ENCODE results near the gene CLTCL1. TPM values are rescaled to one million over a fixed set of nuclear protein-coding genes. Genes with fewer than 3 reads are reported as not detected.
"Not testable (repeated sequence)": the region's sequence is repeated elsewhere in the genome, so short reads cannot be mapped to it uniquely, and the experiment has no call there.

Gene CLTCL1
- polyA plus RNA-seq, 1 donor: 36.3 TPM

DNA sequence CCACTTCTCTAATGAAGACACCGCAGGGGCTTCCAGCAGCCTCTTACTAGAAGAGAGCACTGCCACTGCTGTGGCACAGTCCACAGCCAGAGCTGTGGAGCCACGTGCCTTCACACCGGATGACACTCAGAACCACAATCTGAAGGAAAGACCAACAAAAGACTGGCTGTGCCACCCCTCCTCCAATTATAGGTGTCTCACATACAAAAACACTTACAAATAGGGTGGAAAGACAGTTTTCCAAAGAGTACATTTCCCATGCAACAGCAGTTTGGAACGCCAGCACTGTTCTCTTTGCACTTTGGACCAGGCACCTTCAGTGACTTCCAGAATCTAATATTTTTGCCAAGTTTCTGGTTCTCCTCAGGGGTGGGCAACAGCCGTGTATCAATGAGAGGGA, 74.9 kb downstream of the CLTCL1 start:
- no peak for DNase-seq

DNA sequence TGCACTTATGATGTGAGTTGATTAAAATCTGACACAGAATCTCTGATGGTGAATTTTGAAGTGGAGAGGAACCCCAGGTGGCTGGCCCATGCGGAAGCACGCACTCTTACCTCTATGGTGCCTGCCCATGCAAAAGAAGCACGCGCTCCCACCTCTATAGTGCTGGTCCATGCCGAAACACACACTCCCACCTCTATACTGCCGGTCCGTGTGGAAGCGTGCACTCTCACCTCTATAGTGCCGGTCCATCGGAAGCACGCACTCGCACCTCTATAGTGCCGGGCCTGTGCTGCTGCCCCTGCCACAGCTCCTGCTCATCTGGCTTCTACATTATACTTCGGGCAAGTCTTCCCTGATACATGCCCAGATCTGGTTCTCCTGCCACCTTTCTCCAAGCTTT, 76.2 kb downstream of the CLTCL1 start:
- no peak for DNase-seq

DNA sequence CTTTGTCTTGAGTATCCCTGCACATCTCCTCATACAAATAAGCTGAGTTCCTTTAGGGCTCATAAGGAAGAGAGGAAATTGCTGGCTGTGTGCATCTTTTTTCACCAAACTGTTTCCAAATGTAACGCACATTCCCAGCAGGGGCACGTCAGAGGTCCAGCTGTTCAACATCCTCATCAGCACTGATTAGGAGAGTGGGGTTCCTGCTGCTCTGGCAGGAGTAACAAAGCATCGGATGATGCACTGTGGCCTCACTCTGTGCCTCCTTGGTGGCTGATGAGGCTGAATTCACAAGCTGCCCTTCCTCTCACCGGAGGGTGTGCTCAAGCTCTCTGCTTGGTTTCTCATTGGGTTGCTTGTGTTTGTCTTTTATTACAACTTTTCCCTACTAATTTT, 77.4 kb downstream of the CLTCL1 start:
- no peak for DNase-seq

DNA sequence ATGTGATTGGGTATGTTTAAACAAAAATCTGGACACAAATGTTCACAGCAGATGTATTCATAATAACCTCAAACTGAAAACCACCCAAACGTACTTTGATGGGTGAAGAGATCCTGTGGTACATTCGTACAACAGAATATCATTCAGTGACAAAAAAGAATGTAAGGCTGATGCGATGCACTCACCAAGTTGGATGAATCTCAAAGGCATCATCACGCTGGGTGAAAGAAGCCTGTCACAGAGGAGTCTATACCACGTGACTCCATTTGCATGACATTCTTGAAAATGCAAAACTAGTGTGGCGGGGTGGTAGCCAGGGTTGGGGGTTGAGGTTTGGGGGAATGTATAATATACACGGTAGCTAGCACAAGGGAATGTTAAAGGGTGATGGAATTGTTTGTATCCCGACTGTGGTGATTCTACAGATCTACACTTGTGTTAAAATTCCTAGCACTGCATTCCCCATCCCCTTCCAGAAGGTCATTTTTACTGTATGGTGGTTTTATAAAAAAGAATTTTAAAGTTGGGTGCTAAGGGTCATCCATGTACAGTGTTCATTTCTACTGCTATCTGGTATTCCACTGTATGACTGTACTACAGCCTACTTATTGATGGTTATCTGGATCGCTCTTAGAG, 78.0 kb downstream of the CLTCL1 start:
- DNase-seq: no peak

DNA sequence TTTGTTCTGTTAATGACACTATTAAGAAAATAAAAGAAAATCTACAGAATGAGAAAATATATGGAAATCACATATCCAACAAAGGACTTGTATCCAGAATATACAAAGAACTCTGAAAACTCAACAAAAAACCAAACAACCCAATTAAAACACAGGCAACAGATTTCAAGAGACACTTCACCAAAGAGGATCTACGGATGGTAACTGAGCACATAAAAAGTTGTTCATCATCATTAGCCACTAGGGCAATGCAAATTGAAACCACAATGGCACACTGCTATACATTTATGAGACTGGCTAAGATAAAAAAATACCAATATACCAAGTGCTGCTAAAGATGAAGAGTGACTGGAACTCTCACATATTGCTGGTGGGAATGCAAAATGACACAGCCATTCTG, 78.5 kb downstream of the CLTCL1 start:
- no peak for DNase-seq

DNA sequence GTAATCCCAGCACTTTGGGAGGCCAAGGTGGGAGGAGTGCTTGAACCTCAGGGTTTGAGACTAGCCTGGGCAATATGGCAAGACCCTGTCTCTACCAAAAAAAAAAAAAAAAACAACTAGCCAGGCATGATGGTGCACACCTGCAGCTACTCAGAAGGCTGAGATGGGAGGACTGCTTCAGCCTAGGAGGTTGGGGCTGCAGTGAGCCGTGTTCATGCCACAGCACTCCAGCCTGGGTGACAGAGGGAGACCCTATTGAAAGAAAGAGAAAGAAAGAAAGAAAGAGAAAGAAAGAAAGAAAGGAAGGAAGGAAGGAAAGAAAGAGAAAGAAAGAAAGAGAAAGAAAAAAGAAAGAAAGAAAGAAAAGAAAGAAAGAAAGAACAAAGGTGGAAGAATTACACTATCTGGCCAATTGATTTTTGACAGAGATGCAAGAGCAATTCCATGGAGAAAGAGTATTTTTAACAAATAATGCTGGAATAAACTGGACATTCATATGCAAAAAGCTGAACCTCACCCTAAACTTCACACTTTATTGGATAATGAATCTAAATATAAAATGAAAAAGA, 79.1 kb downstream of the CLTCL1 start:
- DNase-seq: no peak

DNA sequence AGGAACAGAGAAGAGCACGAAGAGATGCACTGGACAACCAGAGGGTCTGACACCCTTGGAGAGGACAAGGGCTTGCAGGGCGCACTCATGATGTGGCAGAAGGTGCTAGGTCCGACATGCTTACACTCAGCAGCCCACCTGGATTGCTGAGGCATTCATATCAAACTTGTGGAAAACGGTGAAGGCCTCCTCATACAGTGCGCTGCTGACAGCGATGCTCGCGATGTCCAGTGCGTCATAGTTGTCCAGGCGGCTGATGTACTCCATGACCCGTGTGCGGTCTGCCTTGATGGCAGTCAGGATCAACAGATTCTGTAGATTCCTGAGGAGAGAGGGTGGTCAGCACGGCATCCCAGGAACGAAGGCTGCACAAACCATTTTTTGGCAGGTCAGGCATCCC, 81.3 kb downstream of the CLTCL1 start:
- DNase-seq: no peak

DNA sequence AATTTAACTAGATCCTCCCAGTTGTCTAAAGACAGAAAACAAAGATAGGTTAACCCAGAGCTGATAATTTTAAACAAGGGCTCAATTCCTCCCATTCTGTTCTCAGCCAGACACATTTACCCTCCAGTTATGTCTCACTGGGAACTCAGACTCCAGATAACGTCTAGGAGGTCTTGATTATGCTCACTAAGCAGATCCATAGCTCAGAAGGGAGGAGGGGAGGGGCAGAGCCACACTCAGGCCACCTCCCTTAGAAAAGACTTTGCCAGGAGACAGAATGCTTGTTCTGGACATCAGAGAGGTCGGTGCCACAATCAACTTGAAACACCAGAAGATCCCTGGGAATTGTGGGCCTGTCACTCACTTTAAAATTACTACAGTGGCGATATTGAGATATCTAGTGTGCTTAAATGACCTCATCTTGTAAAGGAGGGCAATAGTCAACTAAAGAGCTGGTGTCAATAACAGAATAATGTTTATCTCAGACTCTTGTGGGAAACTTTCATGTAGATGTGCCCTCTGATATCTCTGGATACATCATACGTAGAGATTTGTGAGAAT, 83.2 kb downstream of the CLTCL1 start:
- DNase-seq: no peak

DNA sequence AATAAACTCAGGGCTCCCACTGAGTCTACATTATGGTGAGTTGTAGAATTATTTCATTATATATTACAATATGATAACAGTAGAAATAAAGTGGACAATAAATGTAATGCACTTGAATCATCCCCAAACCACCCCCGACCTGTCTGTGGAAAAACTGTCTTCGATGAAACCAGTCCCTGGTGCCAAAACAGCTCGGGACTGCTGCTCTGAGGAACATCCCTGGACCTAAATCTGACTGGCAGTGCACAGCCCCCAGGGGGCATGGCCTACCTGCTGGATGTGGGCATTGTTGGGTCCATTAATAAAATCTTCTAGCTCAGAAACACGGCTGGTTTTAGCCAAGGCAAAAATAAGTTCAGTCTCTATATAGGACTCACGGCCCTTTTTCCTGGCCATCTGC, 83.6 kb downstream of the CLTCL1 start:
- no peak for DNase-seq

DNA sequence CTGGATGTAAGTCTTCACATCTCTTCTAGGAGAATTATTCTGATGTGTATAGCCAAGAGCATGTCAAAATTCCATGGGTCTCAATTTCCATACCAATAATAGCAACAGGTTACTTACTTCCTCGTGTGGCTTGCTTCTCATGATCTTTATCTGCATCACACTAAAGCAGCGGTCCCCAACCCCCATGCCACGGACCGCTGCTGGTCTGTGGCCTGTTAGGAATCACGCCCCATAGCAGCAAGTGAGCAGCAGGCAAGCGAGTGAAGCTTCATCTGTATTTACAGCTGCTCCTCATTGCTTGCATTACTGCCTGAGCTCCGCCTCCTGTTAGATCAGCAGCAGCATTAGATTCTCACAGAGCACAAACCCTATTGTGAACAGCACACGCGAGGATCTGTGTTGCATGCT, 84.1 kb downstream of the CLTCL1 start:
- DNase-seq: no peak

DNA sequence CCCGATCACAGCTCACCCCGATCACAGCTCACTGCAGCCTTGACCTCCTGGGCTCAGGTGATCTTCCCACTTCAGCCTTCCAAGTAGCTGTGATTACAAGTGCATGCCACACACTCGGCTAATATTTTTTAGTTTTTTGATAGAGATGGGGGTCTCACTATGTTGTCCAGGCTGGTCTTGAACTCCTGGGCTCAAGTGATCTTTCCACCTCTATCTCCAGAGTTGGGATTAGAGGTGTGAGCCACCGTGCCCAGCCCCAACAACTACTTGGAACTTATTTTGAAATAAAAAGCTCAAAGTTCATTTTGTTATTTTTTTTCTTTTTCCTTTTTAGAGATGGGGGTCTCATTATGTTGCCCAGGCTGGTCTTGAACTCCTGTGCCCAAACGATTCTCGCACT, 85.2 kb downstream of the CLTCL1 start:
- no peak for DNase-seq

DNA sequence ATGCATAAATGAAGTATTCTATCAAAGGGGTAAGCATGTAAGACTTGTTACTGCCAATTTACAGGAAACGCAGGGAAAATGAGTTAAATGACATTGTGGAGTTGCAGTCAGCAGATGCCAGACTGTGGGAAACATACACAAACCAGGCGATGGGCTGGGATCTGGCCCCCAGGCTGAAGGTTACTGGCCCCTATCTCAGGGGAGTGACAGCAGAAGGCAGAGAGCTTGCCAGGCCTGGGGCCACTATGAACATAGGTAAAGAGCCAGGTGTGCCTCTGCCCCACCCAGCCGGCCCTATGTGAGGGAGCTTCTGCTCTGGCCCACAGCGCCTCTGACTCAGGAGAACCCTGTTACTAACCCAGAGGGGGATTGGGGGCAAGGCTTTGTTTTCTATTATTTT, 86.9 kb downstream of the CLTCL1 start:
- DNase-seq: no peak

DNA sequence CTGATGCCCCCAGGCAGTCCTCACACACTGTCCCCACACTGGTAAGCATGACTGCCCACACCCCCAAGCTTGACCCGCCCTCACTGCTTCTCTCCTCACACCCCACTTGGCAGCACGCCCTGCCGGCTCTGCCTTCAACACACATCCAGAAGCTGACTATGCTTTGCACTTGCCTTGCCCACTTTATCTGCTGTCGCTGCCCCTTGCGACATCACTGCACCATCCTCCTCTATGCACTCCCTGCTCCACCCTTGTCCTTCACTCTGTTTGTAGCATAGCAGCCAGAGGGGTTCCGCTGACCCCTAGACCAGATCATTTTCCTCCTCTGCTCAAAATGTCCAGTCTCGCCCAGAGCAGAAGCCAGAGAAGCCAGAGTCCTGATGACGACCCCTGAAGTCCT, 87.7 kb downstream of the CLTCL1 start:
- no peak for DNase-seq

DNA sequence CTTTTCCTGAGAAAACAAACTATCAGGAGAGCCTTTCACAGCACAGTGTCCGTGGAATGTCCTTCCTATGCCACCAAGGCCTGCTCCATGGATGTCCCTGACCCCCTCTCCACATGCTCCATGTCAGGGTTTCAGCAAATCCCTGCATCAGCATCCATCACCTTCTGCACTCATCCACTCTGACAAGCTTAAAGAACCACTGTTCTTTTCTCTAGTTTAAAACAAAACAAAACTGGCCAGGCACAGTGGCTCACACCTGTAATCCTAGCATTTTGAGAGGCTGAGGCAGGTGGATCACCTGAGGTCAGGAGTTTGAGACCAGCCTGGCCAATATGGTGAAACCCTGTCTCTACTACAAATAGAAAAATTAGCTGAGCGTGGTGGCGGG, 88.7 kb downstream of the CLTCL1 start:
- DNase-seq: not testable (repeated sequence)

DNA sequence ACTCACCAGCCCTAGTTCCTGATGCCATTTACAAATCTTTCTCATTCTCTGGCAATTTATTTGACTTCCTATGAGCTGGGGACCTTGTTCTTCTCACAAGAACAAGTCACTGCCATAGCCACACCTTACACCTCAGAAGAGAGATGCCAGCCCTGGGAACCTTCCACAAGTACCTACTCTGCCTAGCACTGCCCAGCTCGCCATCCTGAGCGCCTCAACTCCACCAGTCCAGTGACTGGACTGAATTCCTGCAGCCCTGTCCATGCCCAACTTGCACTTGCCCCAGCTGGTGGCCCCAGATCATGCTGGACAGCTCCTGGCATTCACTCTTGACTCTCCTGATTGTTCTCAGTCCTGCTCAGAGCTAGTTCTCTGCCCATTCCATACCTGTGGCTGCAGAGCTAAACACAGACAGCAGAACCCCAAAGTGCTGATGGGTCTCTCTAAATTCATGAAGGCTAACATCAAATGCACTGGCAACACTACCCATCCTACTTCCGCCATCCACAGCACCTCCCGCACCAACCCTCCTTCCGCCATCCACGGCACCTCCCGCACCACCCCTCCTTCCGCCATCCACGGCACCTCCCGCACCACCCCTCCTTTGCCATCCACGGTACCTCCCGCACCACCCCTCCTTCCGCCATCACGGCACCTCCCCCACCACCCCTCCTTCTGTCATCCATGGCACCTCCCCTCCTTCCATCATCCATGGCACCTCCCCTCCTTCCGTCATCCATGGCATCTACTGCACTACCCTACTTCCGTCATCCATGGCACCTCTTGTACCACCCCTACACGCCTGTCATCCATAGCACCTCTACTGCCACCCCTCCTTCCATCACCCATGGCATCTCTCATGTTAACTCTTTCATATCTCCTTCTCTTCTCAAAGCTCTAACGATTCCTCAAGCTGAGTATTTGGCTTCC, 89.4 kb downstream of the CLTCL1 start:
- no peak for DNase-seq

DNA sequence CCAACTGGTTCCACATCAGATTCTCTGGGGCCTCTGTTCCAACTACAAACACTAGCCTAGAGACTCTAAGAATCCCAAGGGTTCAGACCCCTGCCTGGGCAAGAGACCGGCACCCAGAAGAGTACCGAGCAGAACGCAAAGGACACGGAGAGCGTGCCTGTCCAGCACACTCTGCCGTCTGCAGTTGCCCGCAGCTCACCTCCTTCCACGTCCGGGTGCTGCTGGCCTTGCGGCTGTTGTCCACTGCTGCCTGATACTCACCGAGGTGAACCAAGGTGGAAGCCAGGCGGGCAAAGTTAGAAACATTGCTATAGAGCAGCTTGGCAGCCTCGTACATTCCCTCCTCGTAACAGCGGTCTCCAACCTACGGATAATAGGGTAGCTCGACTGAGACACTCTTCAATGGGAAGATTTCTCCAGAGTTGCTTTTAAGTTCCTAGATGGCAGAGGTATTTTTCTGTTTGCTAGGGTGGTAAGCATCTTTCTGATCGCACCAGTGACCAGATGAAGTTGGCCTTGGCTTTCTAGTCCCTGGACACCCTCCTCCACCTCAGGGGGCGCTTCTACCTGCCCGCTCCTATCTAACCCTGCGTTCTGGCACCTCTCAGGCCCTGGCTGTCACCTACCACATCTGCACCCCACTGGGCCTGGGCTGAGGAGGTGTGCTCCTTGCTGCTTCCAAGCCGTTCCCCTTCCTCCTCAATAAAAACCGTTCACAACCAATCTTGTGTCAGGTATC, 90.2 kb downstream of the CLTCL1 start:
- DNase-seq: no peak

DNA sequence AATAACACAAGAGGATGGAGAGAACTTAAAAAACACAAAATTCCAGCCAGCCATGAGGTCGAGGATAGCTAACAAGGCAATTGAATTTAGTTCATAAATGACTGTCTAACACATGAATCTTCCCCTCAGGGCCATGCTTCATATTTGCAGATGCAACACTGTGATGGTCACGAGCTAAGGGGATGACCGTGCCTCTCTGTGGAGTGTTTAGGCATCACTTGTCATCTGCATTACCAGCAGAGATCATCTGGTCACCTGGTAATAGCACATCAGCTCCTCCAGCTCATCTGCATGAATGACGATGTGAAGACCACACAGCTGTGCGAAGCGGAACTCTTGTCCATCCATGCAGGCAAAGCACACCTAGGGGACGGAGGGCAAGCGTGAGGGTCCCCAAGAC, 92.0 kb downstream of the CLTCL1 start:
- no peak for DNase-seq

DNA sequence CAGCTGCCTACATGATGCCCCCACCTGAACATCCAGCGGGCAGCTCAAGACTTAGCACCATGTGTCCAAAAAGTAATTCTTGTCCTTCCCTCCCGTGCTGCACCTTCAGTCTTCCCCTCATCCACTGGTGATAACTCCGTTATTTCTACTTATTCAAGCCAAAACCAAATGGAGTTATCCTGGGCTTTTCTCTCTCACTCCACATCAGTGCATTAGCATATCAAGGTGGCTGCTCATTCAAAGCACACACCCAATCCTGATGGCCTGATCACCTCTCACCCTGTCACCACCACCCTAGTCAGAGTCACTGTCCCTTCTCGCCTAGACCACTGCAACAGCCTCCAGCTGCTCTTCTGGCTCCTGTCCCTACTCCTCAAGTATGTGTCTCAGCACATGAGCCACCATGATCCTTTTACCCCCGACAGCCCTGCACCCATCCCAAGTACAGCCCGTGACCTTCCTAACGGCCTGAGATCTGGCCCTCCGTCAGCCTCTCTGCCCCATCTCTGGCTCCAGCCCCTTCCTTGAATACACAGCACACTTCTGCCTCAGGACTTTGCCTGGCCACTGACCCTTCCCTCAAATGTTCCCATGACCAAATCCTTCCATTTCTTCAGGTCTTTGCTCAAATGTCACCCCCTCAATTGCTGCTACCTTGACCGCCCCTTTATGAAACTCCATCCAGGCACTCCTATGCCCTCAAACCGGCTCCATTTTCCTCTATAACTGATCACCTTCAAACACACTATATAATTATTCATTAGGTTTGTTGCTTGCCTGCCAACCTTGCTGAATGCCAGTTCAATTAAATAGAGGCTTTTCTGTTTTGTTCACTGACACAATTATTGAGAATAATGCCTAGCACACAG, 93.3 kb downstream of the CLTCL1 start:
- no peak for DNase-seq

DNA sequence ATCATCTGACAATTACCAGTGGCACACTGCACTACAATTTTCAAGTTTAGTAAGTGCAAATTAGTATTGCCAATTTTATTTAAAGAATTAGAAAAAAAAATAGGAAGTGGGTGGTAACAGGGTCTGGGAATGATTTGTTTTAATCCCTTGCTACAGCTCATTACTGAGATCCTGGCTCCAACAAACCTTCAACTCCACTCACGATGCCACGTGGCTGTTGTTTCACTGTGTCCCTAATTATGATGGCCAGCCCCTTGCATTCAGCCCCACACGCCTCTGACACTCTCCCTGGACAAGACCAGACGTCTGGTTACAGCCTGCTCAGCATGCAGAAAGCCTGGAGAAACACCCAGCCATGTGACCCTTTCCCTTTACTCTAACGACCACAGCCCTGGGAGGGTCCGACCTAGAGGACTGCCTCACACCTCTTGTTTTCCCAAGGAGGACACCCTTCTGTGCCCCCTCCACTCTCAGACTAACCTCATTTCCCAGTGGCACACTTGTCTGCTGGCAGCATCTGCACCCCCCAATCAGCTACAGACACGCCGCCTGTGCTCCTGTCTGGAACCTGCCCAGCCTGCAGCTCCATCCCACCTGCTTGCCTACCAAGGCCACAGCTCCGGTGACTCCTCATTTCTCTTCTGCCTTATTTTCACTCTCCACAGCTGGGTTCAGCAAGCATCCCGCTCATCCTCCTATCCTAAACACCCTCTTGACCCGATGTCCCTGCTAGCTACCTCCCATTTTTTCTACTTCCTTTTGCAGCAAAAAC, 94.5 kb downstream of the CLTCL1 start:
- no peak for DNase-seq

DNA sequence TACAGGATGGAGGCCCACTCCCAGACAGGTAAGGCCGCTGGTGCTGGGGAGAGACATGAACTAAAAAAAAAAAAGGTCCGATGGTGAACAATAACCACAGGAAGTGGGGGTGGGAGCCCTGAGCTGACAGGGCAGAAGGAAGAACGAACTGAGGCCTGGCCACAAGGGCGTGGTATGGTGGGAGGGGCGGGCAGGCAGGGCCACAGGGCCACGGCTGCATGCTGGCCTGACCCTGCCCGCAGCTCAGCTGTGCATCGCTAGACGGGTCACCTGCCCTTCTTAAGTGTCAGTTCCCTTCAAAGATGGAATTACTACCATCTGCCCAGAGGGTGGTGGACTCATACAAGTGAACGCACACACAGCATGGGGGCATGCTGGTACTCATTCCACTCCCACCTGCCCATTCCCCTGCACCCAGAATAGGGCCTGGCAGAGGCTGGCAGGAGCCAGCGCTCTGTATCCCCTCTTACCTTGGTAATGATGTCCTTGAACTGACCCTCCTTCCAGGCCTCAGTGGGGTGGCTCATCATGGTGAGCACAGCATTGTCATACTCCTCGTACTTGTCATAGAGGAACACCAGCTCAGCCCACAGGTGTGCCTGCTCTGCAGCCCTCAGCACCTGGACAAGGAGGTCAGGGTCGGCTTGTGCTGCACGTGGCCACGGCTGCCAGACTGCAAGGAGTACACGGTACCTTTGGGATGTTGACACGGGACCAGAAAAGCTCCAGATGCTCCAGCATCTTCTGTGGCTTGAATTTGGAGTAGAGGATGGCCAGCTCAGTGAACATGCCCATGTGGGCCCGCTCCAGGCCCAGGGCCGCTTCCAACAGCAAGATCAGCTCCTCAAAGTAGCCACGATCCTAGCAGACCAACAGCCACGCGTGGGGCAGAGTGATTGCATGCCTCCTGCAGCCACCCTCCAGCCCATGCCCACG, 95.5 kb downstream of the CLTCL1 start:
- no peak for DNase-seq

Measured in hindlimb muscle (tissue), 1 donor.